Cerebellar cortex (tissue), 1 donor: ENCODE data around the gene DUSP14.

Source experiments
- DNase-seq: peaks from one replicate; pipeline ENCODE4 v3.0.0-alpha.2; 2015; ENCODE audit warnings: low spot score

Gene DUSP14

GRCh38 chr17:37562016-37562745 is 72.5 kb downstream of the DUSP14 start:
- no peak for DNase-seq
